Smooth muscle cell of the brain vasculature (primary cell): ENCODE data around the gene BPIFB2.

Source experiments
- DNase-seq: peaks from one replicate; pipeline ENCODE4 v3.0.0-alpha.2; 2012; ENCODE audit warnings: low read depth, low spot score

Gene BPIFB2

DNA sequence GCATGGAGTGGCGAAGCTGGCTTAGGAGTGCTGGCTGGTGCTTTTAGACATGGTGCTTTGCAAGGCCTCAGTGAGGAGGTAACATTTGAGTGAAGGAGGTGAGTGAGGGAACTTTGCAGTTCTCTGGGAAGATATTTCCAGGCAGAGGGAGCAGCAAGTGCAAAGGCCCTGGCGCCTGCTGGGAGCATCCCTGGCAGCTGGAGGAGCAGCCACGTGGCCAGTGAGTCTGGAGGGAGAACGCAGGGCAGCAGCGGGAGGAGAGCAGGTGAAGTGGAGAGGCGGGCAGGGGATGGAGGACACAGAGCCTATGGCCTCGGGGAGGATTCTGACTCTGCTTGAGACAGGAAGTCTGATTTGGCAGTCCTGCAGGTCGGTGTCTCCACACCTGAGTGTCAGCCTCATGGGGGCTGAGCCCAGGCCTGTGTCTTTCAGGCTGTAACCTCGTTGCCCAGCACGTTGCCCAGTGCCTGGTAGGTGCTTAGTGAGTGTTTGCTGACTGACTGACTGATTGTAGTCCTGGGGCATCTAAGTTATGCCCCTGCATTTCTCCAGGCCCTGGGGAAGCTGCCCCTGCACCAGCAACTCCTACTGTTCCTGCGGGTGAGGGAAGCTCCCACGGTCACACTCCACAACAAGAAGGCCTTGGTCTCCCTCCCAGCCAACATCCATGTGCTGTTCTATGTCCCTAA lies 60.9 kb downstream of the BPIFB2 start:
- no peak for DNase-seq

DNA sequence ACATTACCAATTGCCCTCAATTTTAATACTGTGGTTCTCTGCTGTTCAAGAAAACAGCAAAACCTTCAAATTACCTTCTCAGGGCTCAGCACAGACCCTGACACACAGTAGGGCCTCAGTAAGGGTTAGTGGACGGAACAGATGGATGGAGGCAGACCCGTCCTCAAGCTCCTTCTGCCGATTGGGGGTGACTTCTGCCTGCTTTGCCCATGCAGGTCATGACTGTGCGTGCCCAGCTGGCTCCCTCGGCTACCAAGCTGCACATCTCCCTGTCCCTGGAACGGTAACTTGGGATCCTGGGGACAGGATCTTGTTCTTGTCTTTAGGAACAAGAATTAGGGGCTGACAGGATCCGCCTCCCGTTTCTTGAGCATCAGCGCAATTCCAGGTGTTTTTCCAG lies 62.2 kb downstream of the BPIFB2 start:
- DNase-seq: no peak

DNA sequence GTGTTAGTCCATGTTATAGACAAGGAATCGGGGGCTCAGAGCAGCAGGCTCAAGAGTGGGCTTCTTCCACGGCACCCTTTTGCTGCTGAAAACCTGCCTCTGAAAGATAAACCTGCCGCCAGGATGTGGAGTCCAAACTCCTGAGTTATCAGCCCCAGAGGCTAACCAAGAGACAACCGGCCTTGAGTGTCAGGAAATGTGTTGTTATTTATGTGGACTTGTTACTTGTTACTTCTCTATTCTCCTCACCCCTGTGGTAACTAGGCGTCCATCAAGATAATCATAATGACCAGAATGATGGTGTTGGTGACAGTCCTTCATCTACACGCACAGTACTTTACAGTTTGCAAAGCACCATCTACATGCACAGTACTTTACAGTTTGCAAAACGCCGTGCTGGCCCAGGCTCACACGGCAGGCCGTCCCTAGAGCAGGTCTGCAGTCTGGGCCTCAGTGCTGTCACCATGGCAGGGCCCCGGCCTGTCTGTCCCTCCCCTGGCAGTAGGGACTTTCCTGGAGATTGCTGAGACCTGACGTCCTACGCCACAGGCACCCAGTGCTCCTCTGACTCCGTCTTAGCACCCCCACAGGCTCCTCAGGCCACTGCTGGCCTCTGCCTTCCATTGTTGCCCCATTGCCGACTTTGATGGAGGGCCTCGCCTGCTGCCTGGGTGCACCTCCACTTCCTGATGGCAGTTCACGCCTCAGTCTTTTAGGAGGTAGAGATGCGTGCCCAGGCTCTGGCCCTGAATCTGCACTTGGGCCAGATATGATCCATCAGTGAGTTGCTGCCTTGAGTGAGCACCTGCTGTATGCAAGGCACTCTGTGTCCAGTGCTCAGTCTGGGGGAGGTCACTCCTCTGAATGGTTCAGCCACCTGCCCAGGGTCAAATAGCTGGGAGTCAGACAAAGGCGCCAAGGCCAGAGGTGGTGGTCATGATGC lies 62.9 kb downstream of the BPIFB2 start:
- no peak for DNase-seq

DNA sequence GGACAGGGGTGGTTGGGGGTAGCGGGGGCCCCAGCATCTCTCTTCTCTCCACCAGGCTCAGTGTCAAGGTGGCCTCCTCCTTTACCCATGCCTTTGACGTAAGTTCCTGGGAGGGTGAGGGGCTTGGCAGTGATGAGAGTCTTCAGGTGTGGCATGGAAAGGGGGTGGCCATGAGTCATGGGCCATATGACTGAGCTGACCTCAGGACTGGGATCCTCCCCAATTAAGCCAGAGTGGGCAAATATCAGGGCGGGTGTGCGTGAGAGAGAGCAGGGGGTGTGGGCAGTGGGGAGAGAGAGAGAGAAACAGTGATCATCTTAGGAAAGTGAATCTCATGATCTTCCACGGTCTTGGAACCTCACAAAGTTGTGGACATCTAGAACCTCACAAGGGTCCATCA lies 63.7 kb downstream of the BPIFB2 start:
- DNase-seq: no peak

DNA sequence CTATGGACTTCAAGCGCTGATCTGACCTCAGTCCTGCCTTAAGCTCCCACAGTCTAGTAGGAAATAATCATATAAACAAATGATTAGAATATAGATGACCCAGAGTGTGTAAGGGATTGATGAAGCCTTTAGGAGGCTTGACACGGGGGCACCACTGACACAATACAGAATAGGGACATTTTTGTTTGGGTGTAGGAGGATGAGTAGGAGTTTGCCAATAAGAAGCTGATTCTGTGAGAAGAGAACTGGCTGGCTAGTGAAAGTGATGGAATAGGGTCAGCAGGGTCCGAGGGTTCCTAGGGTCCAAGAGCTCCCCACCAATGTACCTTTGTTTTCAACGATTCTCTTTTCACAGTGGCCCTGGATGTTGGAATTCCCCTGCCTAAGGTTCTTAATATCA lies 64.9 kb downstream of the BPIFB2 start:
- DNase-seq: no peak

DNA sequence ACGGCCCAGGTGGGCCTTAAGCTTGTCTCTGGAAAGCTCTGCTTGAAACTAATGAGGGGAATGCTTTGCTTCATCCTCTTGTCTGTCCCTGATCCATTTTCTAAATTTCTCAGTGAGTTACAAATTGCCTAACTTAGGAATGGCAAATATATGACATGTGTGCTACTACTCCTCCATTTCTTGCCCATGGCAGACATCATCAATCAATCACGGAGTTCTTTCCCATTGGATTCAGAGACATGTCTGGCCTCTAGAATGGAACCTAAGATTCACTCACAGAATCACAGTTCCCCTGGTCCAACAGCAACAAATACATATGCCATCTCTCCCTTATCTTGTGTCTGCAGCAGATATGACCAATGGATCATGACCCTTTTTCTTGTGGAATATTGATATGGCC lies 65.3 kb downstream of the BPIFB2 start:
- no peak for DNase-seq
